Lower leg skin (tissue), 3 donors: ENCODE results near the gene SLC25A22.

Experiments used
- CTCF ChIP-seq, 3 donors: fragments of 450-650 bp; IDR thresholded peaks; one replicate each; pipeline ENCODE4 v1.5.1; 2016; ENCODE audit warnings: antibody characterized with exemption in 3 of 3, mild to moderate bottlenecking in 3 of 3, moderate library complexity in 2 of 3
- POLR2A ChIP-seq, 2 donors: fragments of 450-650 bp; IDR thresholded peaks; one replicate each; pipeline ENCODE4 v1.6.1; 2016 to 2017; ENCODE audit warnings: antibody characterized with exemption in 2 of 2, mild to moderate bottlenecking in 1 of 2, moderate library complexity in 1 of 2

GRCh38 chr11:827897-828192 is 29.8 kb upstream of the SLC25A22 start, which contains the start of gene CRACR2B:
- TF ChIP-seq CTCF (IDR thresholded peaks at IDR 0.05) (no peak), POLR2A (IDR thresholded peaks at IDR 0.05) (no peak)
